Fibroblast of upper back skin (primary cell): Measurements from ENCODE around the gene PRR27.
"Not testable (repeated sequence)": the region's sequence is repeated elsewhere in the genome, so short reads cannot be mapped to it uniquely, and the experiment has no call there.

Experiments used
- DNase-seq: peaks from one replicate; pipeline ENCODE4 v3.0.0-alpha.2; 2013

Gene PRR27

DNA sequence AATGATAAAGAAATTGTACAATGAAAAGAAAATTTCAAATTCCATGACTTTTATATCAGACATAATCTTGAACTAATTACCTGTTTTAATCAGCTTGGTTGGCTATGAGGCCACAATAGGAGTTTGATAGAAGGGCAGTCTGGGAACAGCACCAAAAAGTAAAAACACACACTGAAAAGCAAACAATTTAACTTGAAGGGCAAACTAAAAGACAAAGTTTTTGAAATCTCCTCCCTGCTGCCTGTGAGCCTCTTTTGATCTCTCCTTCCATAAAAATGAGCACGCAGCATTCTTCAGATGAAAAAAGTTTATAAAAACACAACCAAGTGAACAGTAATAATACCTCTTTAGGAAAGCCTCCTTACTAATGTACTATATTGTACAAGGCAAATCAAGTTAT, 49.6 kb downstream of the PRR27 start:
- DNase-seq, result no peak

DNA sequence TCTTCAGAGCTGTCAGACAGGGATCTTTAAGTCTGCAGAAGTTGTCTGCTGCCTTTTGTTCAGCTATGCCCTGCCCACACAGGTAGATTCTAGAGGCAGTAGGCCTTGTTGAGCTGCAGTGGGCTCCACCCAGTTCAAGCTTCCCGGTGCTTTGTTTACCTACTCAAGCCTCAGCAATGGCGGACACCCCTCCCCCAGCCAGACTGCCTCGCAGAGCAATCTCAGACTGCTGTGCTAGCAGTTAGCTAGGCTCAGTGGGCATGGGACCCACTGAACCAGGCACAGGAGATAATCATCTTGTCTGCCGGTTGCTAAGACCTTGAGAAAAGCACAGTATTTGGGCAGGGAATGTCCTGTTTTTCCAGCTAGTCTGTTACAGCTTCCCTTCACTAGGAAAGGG, 58.7 kb downstream of the PRR27 start:
- not testable (repeated sequence) for DNase-seq
